Measurements from ENCODE around the gene SLC22A31.
"Not testable (repeated sequence)": the region's sequence is repeated elsewhere in the genome, so short reads cannot be mapped to it uniquely, and the experiment has no call there.

DNA sequence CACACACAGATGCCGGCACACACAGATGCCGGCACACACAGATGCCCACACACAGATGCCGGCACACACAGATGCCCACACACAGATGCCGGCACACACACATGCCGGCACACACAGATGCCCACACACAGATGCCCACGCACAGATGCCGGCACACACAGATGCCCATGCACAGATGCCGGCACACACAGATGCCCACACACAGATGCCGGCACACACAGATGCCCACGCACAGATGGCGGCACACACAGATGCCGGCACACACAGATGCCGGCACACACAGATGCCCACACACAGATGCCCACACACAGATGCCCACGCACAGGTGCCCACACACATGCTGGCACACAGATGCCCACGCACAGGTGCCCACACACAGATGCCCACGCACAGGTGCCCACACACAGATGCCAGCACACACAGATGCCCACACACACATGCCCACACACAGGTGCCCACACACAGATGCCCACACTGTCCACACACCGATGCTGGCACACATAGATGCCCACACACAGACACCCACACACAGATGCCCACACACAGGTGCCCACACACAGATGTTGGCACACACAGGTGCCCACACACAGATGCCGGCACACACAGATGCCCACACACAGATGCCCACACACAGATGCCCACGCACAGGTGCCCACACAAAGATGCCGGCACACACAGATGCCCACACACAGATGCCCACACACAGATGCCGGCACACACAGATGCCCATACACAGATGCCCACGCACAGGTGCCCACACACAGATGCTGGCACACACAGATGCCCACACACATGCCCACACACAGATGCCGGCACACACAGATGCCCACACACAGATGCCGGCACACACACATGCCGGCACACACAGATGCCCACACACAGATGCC, 11.6 kb downstream of the SLC22A31 start:
- TF ChIP-seq, protein P1, sequence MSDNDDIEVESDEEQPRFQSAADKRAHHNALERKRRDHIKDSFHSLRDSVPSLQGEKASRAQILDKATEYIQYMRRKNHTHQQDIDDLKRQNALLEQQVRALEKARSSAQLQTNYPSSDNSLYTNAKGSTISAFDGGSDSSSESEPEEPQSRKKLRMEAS (IDR thresholded peaks at IDR 0.05; ENCODE audit: low read depth): not testable (repeated sequence)
- TF ChIP-seq, protein P2, sequence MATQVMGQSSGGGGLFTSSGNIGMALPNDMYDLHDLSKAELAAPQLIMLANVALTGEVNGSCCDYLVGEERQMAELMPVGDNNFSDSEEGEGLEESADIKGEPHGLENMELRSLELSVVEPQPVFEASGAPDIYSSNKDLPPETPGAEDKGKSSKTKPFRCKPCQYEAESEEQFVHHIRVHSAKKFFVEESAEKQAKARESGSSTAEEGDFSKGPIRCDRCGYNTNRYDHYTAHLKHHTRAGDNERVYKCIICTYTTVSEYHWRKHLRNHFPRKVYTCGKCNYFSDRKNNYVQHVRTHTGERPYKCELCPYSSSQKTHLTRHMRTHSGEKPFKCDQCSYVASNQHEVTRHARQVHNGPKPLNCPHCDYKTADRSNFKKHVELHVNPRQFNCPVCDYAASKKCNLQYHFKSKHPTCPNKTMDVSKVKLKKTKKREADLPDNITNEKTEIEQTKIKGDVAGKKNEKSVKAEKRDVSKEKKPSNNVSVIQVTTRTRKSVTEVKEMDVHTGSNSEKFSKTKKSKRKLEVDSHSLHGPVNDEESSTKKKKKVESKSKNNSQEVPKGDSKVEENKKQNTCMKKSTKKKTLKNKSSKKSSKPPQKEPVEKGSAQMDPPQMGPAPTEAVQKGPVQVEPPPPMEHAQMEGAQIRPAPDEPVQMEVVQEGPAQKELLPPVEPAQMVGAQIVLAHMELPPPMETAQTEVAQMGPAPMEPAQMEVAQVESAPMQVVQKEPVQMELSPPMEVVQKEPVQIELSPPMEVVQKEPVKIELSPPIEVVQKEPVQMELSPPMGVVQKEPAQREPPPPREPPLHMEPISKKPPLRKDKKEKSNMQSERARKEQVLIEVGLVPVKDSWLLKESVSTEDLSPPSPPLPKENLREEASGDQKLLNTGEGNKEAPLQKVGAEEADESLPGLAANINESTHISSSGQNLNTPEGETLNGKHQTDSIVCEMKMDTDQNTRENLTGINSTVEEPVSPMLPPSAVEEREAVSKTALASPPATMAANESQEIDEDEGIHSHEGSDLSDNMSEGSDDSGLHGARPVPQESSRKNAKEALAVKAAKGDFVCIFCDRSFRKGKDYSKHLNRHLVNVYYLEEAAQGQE (IDR thresholded peaks at IDR 0.05; ENCODE audit: low read depth, low read length): not testable (repeated sequence)
- TF ChIP-seq SIN3A (IDR thresholded peaks at IDR 0.05; ENCODE audit: borderline replicate concordance, low read depth, low read length); TAF1 (IDR thresholded peaks at IDR 0.05; ENCODE audit: borderline replicate concordance, low read depth, low read length); POLR2AphosphoS5 (IDR thresholded peaks at IDR 0.05; ENCODE audit: low read depth, low read length); RXRA (IDR thresholded peaks at IDR 0.05; ENCODE audit: borderline replicate concordance, low read depth); ELF1 (IDR thresholded peaks at IDR 0.05); RAD21 (IDR thresholded peaks at IDR 0.05; ENCODE audit: low read length): not testable (repeated sequence)
- TF ChIP-seq, protein P3, sequence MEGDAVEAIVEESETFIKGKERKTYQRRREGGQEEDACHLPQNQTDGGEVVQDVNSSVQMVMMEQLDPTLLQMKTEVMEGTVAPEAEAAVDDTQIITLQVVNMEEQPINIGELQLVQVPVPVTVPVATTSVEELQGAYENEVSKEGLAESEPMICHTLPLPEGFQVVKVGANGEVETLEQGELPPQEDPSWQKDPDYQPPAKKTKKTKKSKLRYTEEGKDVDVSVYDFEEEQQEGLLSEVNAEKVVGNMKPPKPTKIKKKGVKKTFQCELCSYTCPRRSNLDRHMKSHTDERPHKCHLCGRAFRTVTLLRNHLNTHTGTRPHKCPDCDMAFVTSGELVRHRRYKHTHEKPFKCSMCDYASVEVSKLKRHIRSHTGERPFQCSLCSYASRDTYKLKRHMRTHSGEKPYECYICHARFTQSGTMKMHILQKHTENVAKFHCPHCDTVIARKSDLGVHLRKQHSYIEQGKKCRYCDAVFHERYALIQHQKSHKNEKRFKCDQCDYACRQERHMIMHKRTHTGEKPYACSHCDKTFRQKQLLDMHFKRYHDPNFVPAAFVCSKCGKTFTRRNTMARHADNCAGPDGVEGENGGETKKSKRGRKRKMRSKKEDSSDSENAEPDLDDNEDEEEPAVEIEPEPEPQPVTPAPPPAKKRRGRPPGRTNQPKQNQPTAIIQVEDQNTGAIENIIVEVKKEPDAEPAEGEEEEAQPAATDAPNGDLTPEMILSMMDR (IDR thresholded peaks at IDR 0.05): not testable (repeated sequence)

Measured in SK-N-SH (cell line).